OCI-LY7 (cell line): ENCODE measurements around the gene RIN3.

ENCODE experiments used
- EZH2phosphoT487 ChIP-seq: fragments of 200-600 bp; sonication (generic); IDR thresholded peaks from 2 replicates; pipeline ENCODE4 v1.6.1; 2018; ENCODE audit warnings: low read depth, borderline replicate concordance, mild to moderate bottlenecking, mixed run types, antibody characterized with exemption, low read length, moderate library complexity, mixed read lengths
- TF ChIP-seq, protein P1 (sequence below): fragments of 200-600 bp; sonication (generic); conservative IDR thresholded peaks from 2 replicates; pipeline ENCODE4 v1.5.1; 2014; ENCODE audit warnings: mild to moderate bottlenecking, antibody characterized with exemption, low read length, moderate library complexity, mixed read lengths

GRCh38 chr14:92582706-92583452 lies 69.3 kb downstream of the RIN3 start:
- TF ChIP-seq, protein P1, sequence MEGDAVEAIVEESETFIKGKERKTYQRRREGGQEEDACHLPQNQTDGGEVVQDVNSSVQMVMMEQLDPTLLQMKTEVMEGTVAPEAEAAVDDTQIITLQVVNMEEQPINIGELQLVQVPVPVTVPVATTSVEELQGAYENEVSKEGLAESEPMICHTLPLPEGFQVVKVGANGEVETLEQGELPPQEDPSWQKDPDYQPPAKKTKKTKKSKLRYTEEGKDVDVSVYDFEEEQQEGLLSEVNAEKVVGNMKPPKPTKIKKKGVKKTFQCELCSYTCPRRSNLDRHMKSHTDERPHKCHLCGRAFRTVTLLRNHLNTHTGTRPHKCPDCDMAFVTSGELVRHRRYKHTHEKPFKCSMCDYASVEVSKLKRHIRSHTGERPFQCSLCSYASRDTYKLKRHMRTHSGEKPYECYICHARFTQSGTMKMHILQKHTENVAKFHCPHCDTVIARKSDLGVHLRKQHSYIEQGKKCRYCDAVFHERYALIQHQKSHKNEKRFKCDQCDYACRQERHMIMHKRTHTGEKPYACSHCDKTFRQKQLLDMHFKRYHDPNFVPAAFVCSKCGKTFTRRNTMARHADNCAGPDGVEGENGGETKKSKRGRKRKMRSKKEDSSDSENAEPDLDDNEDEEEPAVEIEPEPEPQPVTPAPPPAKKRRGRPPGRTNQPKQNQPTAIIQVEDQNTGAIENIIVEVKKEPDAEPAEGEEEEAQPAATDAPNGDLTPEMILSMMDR: no peak
- TF ChIP-seq EZH2phosphoT487: no peak
